ENCODE data around the gene ETV6.

The ETV6 gene

GRCh38 chr12:11765817-11766794 lies 116.6 kb downstream of the ETV6 start:
- no peak for DNase-seq (ENCODE audit: low read depth, low spot score)
- Histone ChIP-seq H3K4me1 (ENCODE audit: insufficient read depth, insufficient read length) (no peaks in the 10 kb centered on the region), H3K36me3 (ENCODE audit: insufficient read depth, insufficient read length, low read length) (no peaks in the 10 kb centered on the region), H3K4me3 (ENCODE audit: insufficient read length, low read depth) (no peak overlapping the region), H3K9me3 (ENCODE audit: insufficient read depth, low read length) (no peaks in the 10 kb centered on the region), H3K9ac (ENCODE audit: insufficient read length, low read depth) (no peak overlapping the region), H3K27me3 (ENCODE audit: insufficient read depth, insufficient read length) (no peaks in the 10 kb centered on the region)
- TF ChIP-seq SUZ12 (IDR thresholded peaks at IDR 0.05; ENCODE audit: extremely low read depth, insufficient read depth, insufficient read length) (no peak), YY1 (IDR thresholded peaks at IDR 0.05; ENCODE audit: insufficient read depth, insufficient read length) (no peak), ZNF274 (IDR thresholded peaks at IDR 0.05; ENCODE audit: low read depth, low read length) (no peak)

DNA sequence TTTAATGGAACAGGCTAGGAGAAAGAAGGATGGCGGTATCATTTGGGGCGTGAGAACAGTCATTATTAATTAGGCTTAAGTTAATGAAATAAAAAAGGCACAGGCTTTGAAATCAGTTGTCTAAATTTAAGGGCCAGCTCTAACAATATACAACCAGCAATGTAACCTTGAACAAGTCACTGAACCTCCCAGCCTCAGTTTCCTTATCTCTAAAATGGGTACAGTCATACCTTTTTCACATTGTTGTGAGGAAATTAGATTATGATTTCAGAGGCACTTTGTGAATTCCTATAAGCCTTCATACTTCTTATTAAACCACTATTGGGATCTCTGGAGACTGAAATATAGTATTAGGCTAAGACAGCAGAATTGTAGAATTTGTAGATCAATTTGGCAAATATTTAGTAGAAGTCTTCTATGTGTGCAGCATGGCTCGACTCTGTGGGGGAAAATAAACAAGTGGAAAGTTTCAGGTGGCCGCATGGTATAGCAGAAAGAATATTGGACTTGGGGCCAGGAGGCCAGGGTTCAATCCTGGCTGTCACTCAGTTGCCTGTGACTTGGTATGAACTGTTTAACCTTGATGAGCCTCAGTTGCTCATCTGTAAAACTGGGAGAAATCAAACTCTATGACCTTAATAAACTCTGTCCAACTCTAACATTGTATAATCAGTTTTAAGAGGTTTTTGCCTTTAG lies 117.7 kb downstream of the ETV6 start:
- Histone ChIP-seq H3K9me3 (ENCODE audit: insufficient read depth, low read length) (no peaks in the 10 kb centered on the region), H3K4me1 (ENCODE audit: insufficient read depth, insufficient read length) (no peaks in the 10 kb centered on the region), H3K4me3 (ENCODE audit: insufficient read length, low read depth) (no peak overlapping the region), H3K36me3 (ENCODE audit: insufficient read depth, insufficient read length, low read length) (no peaks in the 10 kb centered on the region), H3K9ac (ENCODE audit: insufficient read length, low read depth) (no peak overlapping the region), H3K27me3 (ENCODE audit: insufficient read depth, insufficient read length) (no peaks in the 10 kb centered on the region)
- no peak for TF ChIP-seq ZNF274 (IDR thresholded peaks at IDR 0.05; ENCODE audit: low read depth, low read length)
- no peak for TF ChIP-seq YY1 (IDR thresholded peaks at IDR 0.05; ENCODE audit: insufficient read depth, insufficient read length)
- TF ChIP-seq SUZ12 (IDR thresholded peaks at IDR 0.05; ENCODE audit: extremely low read depth, insufficient read depth, insufficient read length), result no peak
- no peak for DNase-seq (ENCODE audit: low read depth, low spot score)

DNA sequence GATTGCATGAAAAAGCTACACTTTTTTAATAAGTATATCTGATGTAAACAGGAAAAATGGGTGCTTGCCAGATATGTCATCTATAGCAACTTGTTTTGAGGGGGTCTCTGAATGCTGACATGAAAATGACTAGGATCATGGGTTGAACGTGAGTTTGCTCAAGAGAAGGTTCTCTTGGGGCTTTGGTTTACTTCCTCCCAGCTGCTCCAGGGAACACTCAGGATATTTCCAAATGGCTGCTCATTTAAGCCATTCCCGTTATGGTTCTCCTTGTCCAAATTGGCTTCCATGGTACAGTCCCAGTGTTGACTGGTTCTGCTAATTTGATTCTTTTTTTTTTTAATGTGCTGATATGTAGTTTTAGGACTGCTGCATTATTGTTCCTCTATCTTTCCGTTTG lies 118.3 kb downstream of the ETV6 start:
- H3K4me1 ChIP-seq (ENCODE audit: insufficient read depth, insufficient read length), result no peaks in the 10 kb centered on the region

DNA sequence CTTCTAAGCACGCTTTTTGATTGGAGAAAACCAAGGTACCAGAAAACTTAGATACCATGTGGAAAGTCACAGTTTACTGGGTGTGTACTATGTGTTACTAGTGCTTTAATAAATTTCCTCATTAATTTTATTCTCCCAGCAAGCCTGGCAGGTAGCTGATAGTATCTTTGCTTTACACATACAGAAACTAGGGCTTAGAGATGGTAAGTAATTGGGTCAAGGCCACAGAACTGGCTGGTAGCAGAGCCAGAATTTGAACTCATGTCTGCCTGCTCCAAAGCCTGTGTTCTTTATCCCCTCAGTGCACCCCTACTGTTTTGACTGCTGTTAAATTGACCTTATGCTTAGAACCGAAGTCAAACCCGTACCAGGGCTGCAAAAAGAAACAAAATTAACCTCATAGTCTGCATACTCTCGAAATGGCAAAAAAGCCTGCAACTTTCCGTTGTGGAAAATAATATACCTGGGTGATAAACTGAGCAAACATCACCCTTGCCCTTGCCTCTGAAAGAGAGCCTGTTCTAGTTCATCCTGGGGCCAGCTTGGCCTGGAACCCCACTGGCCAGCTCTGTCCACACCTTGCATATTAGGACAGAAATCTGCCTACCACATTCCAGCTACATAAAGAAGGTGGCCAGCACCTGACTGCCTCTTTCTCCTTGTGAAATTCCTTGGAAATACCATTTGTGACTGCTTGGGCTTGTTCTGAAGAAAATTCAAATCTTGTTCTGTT lies 118.9 kb downstream of the ETV6 start:
- Histone ChIP-seq H3K9me3 (ENCODE audit: insufficient read depth, low read length) (no peaks in the 10 kb centered on the region), H3K9ac (ENCODE audit: insufficient read length, low read depth) (no peak overlapping the region), H3K4me1 (ENCODE audit: insufficient read depth, insufficient read length) (no peaks in the 10 kb centered on the region), H3K27me3 (ENCODE audit: insufficient read depth, insufficient read length) (no peaks in the 10 kb centered on the region), H3K4me3 (ENCODE audit: insufficient read length, low read depth) (no peak overlapping the region), H3K36me3 (ENCODE audit: insufficient read depth, insufficient read length, low read length) (no peaks in the 10 kb centered on the region)
- TF ChIP-seq ZNF274 (IDR thresholded peaks at IDR 0.05; ENCODE audit: low read depth, low read length) (no peak), SUZ12 (IDR thresholded peaks at IDR 0.05; ENCODE audit: extremely low read depth, insufficient read depth, insufficient read length) (no peak), YY1 (IDR thresholded peaks at IDR 0.05; ENCODE audit: insufficient read depth, insufficient read length) (no peak)
- DNase-seq (ENCODE audit: low read depth, low spot score), result no peak

More for the DNA sequence above, 118.3 kb downstream of the ETV6 start:
- no peak for DNase-seq (ENCODE audit: low read depth, low spot score)
- H3K4me3 ChIP-seq (ENCODE audit: insufficient read length, low read depth), result no peak overlapping the region
- H3K27me3 ChIP-seq (ENCODE audit: insufficient read depth, insufficient read length), result no peaks in the 10 kb centered on the region
- no peaks in the 10 kb centered on the region for H3K36me3 ChIP-seq (ENCODE audit: insufficient read depth, insufficient read length, low read length)
- TF ChIP-seq SUZ12 (IDR thresholded peaks at IDR 0.05; ENCODE audit: extremely low read depth, insufficient read depth, insufficient read length), result no peak
- TF ChIP-seq YY1 (IDR thresholded peaks at IDR 0.05; ENCODE audit: insufficient read depth, insufficient read length), result no peak
- no peak for TF ChIP-seq ZNF274 (IDR thresholded peaks at IDR 0.05; ENCODE audit: low read depth, low read length)
- no peak overlapping the region for H3K9ac ChIP-seq (ENCODE audit: insufficient read length, low read depth)
- H3K9me3 ChIP-seq (ENCODE audit: insufficient read depth, low read length), result no peaks in the 10 kb centered on the region

- Histone ChIP-seq H3K4me3 (ENCODE audit: insufficient read length, low read depth) (no peak overlapping the region), H3K9ac (ENCODE audit: insufficient read length, low read depth) (no peak overlapping the region), H3K9me3 (ENCODE audit: insufficient read depth, low read length) (no peaks in the 10 kb centered on the region), H3K27me3 (ENCODE audit: insufficient read depth, insufficient read length) (no peaks in the 10 kb centered on the region), H3K4me1 (ENCODE audit: insufficient read depth, insufficient read length) (no peaks in the 10 kb centered on the region), H3K36me3 (ENCODE audit: insufficient read depth, insufficient read length, low read length) (no peaks in the 10 kb centered on the region)
- TF ChIP-seq SUZ12 (IDR thresholded peaks at IDR 0.05; ENCODE audit: extremely low read depth, insufficient read depth, insufficient read length) (no peak), ZNF274 (IDR thresholded peaks at IDR 0.05; ENCODE audit: low read depth, low read length) (no peak), YY1 (IDR thresholded peaks at IDR 0.05; ENCODE audit: insufficient read depth, insufficient read length) (no peak)
- no peak for DNase-seq (ENCODE audit: low read depth, low spot score)
These were observed 120.4 kb downstream of the ETV6 start for GRCh38 chr12:11769723-11770514.

- Histone ChIP-seq H3K36me3 (ENCODE audit: insufficient read depth, insufficient read length, low read length) (no peaks in the 10 kb centered on the region), H3K4me3 (ENCODE audit: insufficient read length, low read depth) (no peak overlapping the region), H3K27me3 (ENCODE audit: insufficient read depth, insufficient read length) (no peaks in the 10 kb centered on the region), H3K9me3 (ENCODE audit: insufficient read depth, low read length) (no peaks in the 10 kb centered on the region), H3K4me1 (ENCODE audit: insufficient read depth, insufficient read length) (no peaks in the 10 kb centered on the region), H3K9ac (ENCODE audit: insufficient read length, low read depth) (no peak overlapping the region)
- TF ChIP-seq ZNF274 (IDR thresholded peaks at IDR 0.05; ENCODE audit: low read depth, low read length) (no peak), SUZ12 (IDR thresholded peaks at IDR 0.05; ENCODE audit: extremely low read depth, insufficient read depth, insufficient read length) (no peak), YY1 (IDR thresholded peaks at IDR 0.05; ENCODE audit: insufficient read depth, insufficient read length) (no peak)
- no peak for DNase-seq (ENCODE audit: low read depth, low spot score)
These were observed 121.9 kb downstream of the ETV6 start for GRCh38 chr12:11771356-11771755.
